Smooth muscle cell (in vitro differentiated cells): ENCODE measurements around the gene CACNG8. TPM values are rescaled to one million over a fixed set of nuclear protein-coding genes. Genes with fewer than 3 reads are reported as not detected.

Experiments used
- DNase-seq: peaks from one replicate; lab custom pipeline; 2025; ENCODE audit not compliant: unreplicated experiment; lab: John Stamatoyannopoulos, UW
- H2AFZ ChIP-seq: fragments of 200-600 bp; sonication (generic); 2 replicates; pipeline ENCODE4 v1.6.0; 2016; ENCODE audit warnings: antibody characterized with exemption, low read depth, mild to moderate bottlenecking
- H3F3A ChIP-seq: fragments of 200-600 bp; sonication (generic); 2 replicates; pipeline ENCODE4 v1.6.0; 2017; ENCODE audit warnings: antibody characterized with exemption, low read depth
- H3K27ac ChIP-seq: fragments of 200-600 bp; sonication (generic); 2 replicates; pipeline ENCODE4 v1.5.1; 2016; ENCODE audit warnings: low read depth, mild to moderate bottlenecking
- H3K27me3 ChIP-seq: fragments of 200-600 bp; sonication (generic); 2 replicates; pipeline ENCODE4 v1.6.1; 2016; ENCODE audit warnings: low read depth, mild to moderate bottlenecking
- H3K36me3 ChIP-seq: fragments of 200-600 bp; sonication (generic); 2 replicates; pipeline ENCODE4 v1.5.1; 2016; ENCODE audit warnings: low read depth
- H3K4me1 ChIP-seq: fragments of 200-600 bp; sonication (generic); 2 replicates; pipeline ENCODE4 v1.5.1; 2016; ENCODE audit warnings: low read depth
- H3K4me2 ChIP-seq: fragments of 200-600 bp; sonication (generic); 2 replicates; pipeline ENCODE4 v1.6.0; 2016; ENCODE audit warnings: mild to moderate bottlenecking
- H3K4me3 ChIP-seq: fragments of 200-600 bp; sonication (generic); 2 replicates; pipeline ENCODE4 v1.5.1; 2016; ENCODE audit warnings: mild to moderate bottlenecking
- H3K79me2 ChIP-seq: fragments of 200-600 bp; sonication (generic); 2 replicates; pipeline ENCODE4 v1.6.0; 2016; ENCODE audit warnings: low read depth, mild to moderate bottlenecking
- H3K9ac ChIP-seq: fragments of 200-600 bp; sonication (generic); 2 replicates; pipeline ENCODE4 v1.6.0; 2016; ENCODE audit warnings: low read depth
- H3K9me3 ChIP-seq: fragments of 200-600 bp; sonication (generic); replicated peaks from 2 replicates; pipeline ENCODE4 v1.5.1; 2016; ENCODE audit warnings: low read depth
- H4K20me1 ChIP-seq: fragments of 200-600 bp; sonication (generic); 2 replicates; pipeline ENCODE4 v1.6.0; 2016; ENCODE audit warnings: low read depth
- CTCF ChIP-seq: fragments of 200-600 bp; sonication (generic); IDR thresholded peaks from 2 replicates; pipeline ENCODE4 v1.5.1; 2017; ENCODE audit warnings: borderline replicate concordance, mild to moderate bottlenecking, antibody characterized with exemption; ENCODE audit not compliant: insufficient read depth, poor library complexity, severe bottlenecking
- WGBS: methylation state at CpG from one replicate; pipeline ENCODE4 v1.1.7; 2016; ENCODE audit warnings: low lambda C conversion rate; 5-methylcytosine and 5-hydroxymethylcytosine counted together
- polyA plus RNA-seq: library from polyadenylated mRNA; unstranded; fragments of >200 nt; fragmentation: Nextera tagmentation; extraction: Ambion mirVana; gene quantifications from 2 replicates; pipeline ENCODE4 v1.2.1, GENCODE V29; 2016
- total RNA-seq: library from RNA; depleted of rRNA; stranded (reverse); fragments of >200 nt; gene quantifications from 2 replicates; pipeline ENCODE4 v1.2.3, GENCODE V29; 2014

The CACNG8 gene
- total and polyA plus RNA-seq, 2 experiments from 2014 or later: 0.03 to 0.31 TPM

GRCh38 chr19:53969366-53969765, 6.6 kb downstream of the CACNG8 start:
- H3K4me1 ChIP-seq: no peaks in the 10 kb centered on the region
- H3K4me3 ChIP-seq: no peak overlapping the region
- H3K9me3 ChIP-seq: no peaks in the 10 kb centered on the region
- no peaks in the 10 kb centered on the region for H4K20me1 ChIP-seq
- H3K27me3 ChIP-seq: peaks cover 12% of the 10 kb centered on the region
- no peak overlapping the region for H3K4me2 ChIP-seq
- no peak for TF ChIP-seq CTCF
- H3K36me3 ChIP-seq: no peaks in the 10 kb centered on the region
- no peak overlapping the region for H3K9ac ChIP-seq
- WGBS: 95% methylated on average over 6 of the region's 6 CpGs
- H3K27ac ChIP-seq: no peak overlapping the region
- H2AFZ ChIP-seq: no peak overlapping the region
- no peaks in the 10 kb centered on the region for H3K79me2 ChIP-seq
- no peak for DNase-seq
- no peaks in the 10 kb centered on the region for H3F3A ChIP-seq

- Histone ChIP-seq H3K4me1 (no peaks in the 10 kb centered on the region), H2AFZ (no peak overlapping the region), H4K20me1 (no peaks in the 10 kb centered on the region), H3K9ac (no peak overlapping the region), H3K4me3 (no peak overlapping the region), H3K79me2 (no peaks in the 10 kb centered on the region), H3K4me2 (no peak overlapping the region), H3K9me3 (no peaks in the 10 kb centered on the region), H3F3A (no peaks in the 10 kb centered on the region), H3K36me3 (no peaks in the 10 kb centered on the region), H3K27ac (no peak overlapping the region), H3K27me3 (no peaks in the 10 kb centered on the region)
- 75% methylated on average over 10 of the region's 10 CpGs for WGBS
- no peak for DNase-seq
- TF ChIP-seq CTCF: no peak
These were observed 8.9 kb downstream of the CACNG8 start for GRCh38 chr19:53971673-53972072.

GRCh38 chr19:53977429-53977990, 14.8 kb downstream of the CACNG8 start:
- Histone ChIP-seq H3K4me1 (no peaks in the 10 kb centered on the region), H3K9me3 (no peaks in the 10 kb centered on the region), H3F3A (peaks cover 4% of the 10 kb centered on the region), H3K36me3 (no peaks in the 10 kb centered on the region), H3K27ac (peak overlapping the region; percentile 30), H4K20me1 (no peaks in the 10 kb centered on the region), H2AFZ (peak overlapping the region; percentile 93), H3K9ac (no peak overlapping the region), H3K79me2 (no peaks in the 10 kb centered on the region), H3K27me3 (no peaks in the 10 kb centered on the region), H3K4me3 (peak overlapping the region; percentile 55), H3K4me2 (peak overlapping the region; percentile 92)
- DNase-seq: peak; percentile 55
- under 1% methylated on average over 9 of the region's 9 CpGs for WGBS
- no peak for TF ChIP-seq CTCF
